ENCODE results near the gene CAPN14.

The CAPN14 gene

GRCh38 chr2:31222071-31222470 lies 4.8 kb upstream of the CAPN14 start (continued):
- TF ChIP-seq, protein P1, sequence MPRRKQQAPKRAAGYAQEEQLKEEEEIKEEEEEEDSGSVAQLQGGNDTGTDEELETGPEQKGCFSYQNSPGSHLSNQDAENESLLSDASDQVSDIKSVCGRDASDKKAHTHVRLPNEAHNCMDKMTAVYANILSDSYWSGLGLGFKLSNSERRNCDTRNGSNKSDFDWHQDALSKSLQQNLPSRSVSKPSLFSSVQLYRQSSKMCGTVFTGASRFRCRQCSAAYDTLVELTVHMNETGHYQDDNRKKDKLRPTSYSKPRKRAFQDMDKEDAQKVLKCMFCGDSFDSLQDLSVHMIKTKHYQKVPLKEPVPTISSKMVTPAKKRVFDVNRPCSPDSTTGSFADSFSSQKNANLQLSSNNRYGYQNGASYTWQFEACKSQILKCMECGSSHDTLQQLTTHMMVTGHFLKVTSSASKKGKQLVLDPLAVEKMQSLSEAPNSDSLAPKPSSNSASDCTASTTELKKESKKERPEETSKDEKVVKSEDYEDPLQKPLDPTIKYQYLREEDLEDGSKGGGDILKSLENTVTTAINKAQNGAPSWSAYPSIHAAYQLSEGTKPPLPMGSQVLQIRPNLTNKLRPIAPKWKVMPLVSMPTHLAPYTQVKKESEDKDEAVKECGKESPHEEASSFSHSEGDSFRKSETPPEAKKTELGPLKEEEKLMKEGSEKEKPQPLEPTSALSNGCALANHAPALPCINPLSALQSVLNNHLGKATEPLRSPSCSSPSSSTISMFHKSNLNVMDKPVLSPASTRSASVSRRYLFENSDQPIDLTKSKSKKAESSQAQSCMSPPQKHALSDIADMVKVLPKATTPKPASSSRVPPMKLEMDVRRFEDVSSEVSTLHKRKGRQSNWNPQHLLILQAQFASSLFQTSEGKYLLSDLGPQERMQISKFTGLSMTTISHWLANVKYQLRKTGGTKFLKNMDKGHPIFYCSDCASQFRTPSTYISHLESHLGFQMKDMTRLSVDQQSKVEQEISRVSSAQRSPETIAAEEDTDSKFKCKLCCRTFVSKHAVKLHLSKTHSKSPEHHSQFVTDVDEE (CRISPR knock-in tag; IDR thresholded peaks at IDR 0.05) = no peak
- no peak for TF ChIP-seq CSRNP3 (CRISPR knock-in tag; IDR thresholded peaks at IDR 0.05)

GRCh38 chr2:31221544-31221943 lies 4.2 kb upstream of the CAPN14 start:
- no peak for TF ChIP-seq ZFP3 (CRISPR knock-in tag; IDR thresholded peaks at IDR 0.05)
- TF ChIP-seq, protein P2, sequence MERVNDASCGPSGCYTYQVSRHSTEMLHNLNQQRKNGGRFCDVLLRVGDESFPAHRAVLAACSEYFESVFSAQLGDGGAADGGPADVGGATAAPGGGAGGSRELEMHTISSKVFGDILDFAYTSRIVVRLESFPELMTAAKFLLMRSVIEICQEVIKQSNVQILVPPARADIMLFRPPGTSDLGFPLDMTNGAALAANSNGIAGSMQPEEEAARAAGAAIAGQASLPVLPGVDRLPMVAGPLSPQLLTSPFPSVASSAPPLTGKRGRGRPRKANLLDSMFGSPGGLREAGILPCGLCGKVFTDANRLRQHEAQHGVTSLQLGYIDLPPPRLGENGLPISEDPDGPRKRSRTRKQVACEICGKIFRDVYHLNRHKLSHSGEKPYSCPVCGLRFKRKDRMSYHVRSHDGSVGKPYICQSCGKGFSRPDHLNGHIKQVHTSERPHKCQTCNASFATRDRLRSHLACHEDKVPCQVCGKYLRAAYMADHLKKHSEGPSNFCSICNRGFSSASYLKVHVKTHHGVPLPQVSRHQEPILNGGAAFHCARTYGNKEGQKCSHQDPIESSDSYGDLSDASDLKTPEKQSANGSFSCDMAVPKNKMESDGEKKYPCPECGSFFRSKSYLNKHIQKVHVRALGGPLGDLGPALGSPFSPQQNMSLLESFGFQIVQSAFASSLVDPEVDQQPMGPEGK (CRISPR knock-in tag; IDR thresholded peaks at IDR 0.05; ENCODE audit: borderline replicate concordance) = no peak
- no peak for TF ChIP-seq ARNTL (CRISPR knock-in tag; IDR thresholded peaks at IDR 0.05; ENCODE audit: borderline replicate concordance, low read depth)
- TF ChIP-seq RARB (CRISPR knock-in tag; IDR thresholded peaks at IDR 0.05) = no peak
- no peak for TF ChIP-seq TCF4 (CRISPR knock-in tag; IDR thresholded peaks at IDR 0.05; ENCODE audit: borderline replicate concordance)
- TF ChIP-seq ESRRG (CRISPR knock-in tag; IDR thresholded peaks at IDR 0.05) = no peak
- ATAC-seq = no peak

DNA sequence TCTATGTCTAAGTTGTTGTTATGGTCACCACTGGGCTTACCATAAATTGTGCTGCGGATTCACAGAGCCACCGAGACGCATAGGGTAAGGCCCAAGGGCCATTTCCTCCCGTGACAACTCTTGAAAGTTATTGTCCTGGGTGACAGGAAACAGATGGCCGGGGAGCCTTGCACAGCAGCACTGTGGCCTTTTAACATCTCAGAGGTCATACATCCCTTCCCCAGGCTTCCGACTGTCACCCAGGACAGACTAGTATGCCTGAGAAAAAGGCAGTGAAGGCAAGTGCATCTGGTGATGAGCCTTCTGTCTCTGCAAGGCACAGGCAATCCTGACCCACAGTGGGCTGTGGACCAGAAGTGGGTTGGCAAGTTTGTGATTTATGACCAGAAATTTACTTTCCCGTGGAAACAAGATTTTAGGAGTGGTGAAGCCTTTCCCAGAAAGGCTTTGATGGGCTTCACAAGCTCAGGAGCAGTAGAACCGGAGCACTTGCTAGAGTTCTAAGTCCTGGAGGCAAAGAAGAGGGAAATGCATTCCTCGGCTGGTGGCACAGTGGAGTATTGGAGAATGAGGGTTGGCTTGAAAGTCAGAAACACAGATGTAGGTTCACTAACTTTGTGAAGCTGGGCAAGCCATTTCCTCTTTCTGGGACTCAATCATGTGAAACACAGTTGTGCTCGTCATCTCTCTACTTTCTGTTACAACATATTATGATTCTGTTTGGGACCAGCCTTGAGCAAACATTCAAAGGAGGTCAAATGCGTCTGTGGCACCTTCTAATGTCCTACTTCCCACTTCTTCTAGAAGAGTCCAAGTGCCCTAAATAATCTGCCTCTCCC lies 2.0 kb upstream of the CAPN14 start:
- TF ChIP-seq ZC3H10 (CRISPR knock-in tag; IDR thresholded peaks at IDR 0.05) (no peak), ZFP3 (CRISPR knock-in tag; IDR thresholded peaks at IDR 0.05) (no peak), ZNF8 (CRISPR knock-in tag; IDR thresholded peaks at IDR 0.05) (no peak), ZNF565 (CRISPR knock-in tag; conservative IDR thresholded peaks at IDR 0.05; ENCODE audit: low read depth) (no peak), ARNTL (CRISPR knock-in tag; IDR thresholded peaks at IDR 0.05; ENCODE audit: borderline replicate concordance, low read depth) (no peak), TOX (CRISPR knock-in tag; IDR thresholded peaks at IDR 0.05; ENCODE audit: borderline replicate concordance) (no peak), PPARA (CRISPR knock-in tag; IDR thresholded peaks at IDR 0.05; ENCODE audit: borderline replicate concordance) (no peak), ISL1 (CRISPR knock-in tag; IDR thresholded peaks at IDR 0.05) (no peak), OSR1 (CRISPR knock-in tag; IDR thresholded peaks at IDR 0.05) (no peak), CSRNP3 (CRISPR knock-in tag; IDR thresholded peaks at IDR 0.05) (no peak), ESRRG (CRISPR knock-in tag; IDR thresholded peaks at IDR 0.05) (no peak), GLIS3 (CRISPR knock-in tag; IDR thresholded peaks at IDR 0.05) (no peak), SNAI2 (CRISPR knock-in tag; IDR thresholded peaks at IDR 0.05) (no peak), ZNF70 (CRISPR knock-in tag; IDR thresholded peaks at IDR 0.05) (no peak), ZFP30 (CRISPR knock-in tag; IDR thresholded peaks at IDR 0.05) (no peak), POU6F1 (CRISPR knock-in tag; IDR thresholded peaks at IDR 0.05; ENCODE audit: borderline replicate concordance, low read depth) (no peak), TCF4 (CRISPR knock-in tag; IDR thresholded peaks at IDR 0.05; ENCODE audit: borderline replicate concordance) (no peak)
- no peak for ATAC-seq
